ENCODE results near the gene FKBP10.
"Not testable (repeated sequence)": the region's sequence is repeated elsewhere in the genome, so short reads cannot be mapped to it uniquely, and the experiment has no call there.

The FKBP10 gene

DNA sequence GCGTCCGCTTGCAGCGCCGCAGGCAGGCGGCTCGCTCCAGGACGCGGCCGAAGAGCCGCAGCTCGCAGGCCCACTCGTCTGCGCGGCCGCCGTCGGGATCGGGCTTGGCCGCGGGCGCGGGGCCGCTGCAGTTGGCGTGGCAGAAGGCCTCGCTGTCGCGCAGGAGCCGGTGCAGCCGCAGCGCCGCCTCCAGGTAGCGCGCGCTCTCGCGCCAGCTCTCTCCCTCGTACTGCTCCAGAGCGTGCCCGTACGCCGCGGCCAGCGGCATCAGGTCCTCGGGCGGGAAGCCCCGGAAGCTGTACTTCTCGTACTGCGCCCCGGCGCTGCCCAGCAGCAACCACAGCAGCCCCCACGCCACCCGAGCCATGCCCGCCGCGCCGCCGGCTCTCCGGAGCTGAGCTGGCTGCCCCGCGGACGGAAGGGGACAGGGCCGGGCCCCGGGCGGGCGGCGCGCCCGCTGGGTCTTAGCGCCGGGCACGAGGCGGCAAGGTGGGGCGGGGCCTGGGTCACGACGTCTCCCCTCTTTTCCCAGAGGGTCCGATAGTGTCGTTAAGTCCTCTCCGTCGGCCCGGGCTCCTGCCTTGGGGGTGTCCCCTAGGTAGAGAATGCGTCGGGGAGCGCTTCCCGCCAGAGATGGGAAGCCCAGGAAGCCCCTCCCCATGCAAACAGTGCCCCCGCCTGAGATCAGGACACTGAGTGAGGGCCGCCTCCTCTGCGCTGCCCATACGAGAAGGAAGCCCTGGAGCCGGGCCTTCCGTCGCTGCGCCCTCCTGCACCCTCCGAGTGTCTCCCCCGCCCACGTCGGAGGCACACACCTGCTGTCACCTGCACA, 1.0 kb upstream of the FKBP10 start, which contains the start of gene P3H4:
P3H4 (minus strand) TSS at position 401 of the 832 bp plus-strand sequence; CDS start at position 367, 34 bp downstream.
- DNase-seq: no peak

DNA sequence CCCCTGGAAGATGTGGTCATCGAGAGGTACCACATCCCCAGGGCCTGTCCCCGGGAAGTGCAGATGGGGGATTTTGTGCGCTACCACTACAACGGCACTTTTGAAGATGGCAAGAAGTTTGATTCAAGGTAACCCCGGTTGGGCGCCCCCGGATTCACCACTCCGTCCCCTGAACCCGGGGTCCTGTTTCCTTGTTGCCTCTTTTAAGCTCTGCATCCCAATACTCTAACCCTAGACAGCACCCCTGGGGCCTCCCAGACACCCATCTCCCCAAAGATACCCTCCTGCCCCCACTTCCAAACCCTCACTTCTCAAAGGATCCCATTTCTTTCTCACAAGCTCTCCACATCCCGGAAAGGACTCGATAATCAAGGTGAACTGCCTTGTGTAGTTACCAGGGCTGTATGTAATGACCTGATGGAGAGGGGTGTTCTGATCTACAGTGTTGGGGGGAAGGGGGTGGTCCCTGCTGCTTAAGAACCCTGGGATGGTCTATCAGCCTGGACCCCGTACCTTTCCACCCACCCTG, 412 bp downstream of the FKBP10 start:
- DNase-seq: no peak

DNA sequence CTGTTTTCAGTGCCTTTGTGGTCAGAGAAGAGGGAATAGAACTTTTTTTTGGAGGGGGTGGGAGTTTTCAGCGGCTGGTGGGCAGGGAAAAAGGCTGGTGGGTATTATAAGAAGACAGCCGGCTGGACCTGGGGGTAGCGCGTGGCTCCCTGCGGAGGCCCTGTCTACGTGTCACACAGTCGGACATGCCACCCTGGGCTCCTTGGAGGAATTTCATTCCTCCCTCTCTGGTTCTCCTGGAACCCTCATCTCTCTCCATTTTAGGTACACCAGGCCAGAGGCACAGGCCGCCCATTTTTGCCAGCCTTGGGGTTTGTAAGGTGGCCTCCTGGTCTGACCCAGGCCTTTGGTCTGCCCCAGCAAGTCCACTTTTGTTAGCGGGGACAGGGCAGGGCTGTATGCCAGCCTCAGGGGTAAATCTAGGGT, 908 bp downstream of the FKBP10 start:
- no peak for DNase-seq

DNA sequence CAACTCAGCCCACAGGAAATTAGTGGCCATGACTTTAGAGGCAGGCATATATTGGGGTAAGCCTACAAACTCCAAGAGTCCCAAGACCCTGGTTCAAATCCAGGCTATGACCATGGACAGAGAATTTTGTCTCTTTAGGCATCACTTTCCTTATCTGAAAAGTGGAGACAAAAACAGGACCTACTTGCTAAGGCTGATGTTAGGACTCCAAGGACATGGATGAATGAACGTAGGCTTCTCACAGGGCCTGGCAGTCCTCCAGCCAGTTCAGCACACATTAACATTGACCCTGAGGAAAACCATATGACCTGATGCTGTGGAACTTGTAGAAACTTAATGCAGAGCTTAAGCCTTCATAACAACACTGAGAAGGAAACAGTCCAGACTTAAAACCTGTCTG, 1.4 kb downstream of the FKBP10 start:
- DNase-seq: no peak

DNA sequence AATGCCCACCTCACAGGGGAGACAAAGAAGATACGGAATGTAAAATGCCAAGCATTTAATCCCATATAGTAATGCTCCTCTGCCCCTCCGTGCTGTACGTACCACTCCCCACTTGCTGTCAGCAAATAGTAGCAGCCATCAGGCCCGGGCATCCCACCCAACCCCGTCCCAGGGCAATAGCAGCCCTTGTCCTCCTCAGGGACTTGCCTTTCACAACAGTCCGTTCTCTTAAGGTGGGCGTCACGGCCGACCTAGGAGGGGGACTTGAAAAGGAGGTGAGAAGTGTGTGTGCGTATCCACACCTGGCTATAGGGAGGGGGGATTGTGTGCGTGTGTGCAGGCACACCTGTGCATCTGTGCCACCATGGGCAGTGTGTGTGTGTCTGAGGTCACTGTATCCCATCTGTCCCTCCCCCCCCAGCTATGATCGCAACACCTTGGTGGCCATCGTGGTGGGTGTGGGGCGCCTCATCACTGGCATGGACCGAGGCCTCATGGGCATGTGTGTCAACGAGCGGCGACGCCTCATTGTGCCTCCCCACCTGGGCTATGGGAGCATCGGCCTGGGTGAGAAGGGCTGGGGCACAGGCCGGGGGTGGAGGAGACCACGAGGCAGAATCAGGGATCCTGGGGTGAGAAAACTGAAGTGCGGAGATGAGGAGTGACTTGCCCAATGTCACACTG, 4.0 kb downstream of the FKBP10 start:
- no peak for DNase-seq

DNA sequence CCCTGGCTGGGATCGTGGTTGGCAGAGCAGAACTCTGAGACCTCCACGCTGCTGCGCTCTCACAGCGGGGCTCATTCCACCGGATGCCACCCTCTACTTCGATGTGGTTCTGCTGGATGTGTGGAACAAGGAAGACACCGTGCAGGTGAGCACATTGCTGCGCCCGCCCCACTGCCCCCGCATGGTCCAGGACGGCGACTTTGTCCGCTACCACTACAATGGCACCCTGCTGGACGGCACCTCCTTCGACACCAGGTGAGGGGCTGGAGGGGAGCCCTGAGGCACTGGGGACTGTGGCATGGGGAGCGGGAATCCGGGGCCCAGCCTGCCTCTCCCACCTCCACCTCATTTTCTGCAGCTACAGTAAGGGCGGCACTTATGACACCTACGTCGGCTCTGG, 5.2 kb downstream of the FKBP10 start:
- no peak for DNase-seq

DNA sequence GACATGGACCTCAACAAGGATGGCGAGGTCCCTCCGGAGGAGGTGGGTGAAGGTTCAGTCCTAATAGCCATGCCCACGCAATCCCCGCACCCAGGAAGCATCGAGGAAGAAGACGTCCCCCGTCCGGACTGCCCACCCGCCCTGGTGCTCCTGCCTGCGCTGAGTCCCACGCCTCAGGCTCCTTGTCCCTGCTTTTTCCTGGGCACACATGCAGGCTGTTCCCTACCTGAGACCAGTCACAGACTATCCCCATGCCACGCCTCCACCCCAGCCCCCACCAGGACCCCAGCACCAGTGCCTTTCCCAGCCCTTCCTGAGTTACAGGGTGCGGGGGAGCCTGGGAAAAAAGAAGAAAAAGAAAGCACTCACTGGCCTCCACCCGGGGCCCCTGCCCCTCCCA, 9.0 kb downstream of the FKBP10 start:
- DNase-seq: no peak

DNA sequence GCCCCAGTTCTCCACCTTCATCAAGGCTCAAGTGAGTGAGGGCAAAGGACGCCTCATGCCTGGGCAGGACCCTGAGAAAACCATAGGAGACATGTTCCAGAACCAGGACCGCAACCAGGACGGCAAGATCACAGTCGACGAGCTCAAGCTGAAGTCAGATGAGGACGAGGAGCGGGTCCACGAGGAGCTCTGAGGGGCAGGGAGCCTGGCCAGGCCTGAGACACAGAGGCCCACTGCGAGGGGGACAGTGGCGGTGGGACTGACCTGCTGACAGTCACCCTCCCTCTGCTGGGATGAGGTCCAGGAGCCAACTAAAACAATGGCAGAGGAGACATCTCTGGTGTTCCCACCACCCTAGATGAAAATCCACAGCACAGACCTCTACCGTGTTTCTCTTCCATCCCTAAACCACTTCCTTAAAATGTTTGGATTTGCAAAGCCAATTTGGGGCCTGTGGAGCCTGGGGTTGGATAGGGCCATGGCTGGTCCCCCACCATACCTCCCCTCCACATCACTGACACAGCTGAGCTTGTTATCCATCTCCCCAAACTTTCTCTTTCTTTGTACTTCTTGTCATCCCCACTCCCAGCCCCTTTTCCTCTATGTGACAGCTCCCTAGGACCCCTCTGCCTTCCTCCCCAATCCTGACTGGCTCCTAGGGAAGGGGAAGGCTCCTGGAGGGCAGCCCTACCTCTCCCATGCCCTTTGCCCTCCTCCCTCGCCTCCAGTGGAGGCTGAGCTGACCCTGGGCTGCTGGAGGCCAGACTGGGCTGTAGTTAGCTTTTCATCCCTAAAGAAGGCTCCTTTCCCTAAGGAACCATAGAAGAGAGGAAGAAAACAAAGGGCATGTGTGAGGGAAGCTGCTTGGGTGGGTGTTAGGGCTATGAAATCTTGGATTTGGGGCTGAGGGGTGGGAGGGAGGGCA, 9.7 kb downstream of the FKBP10 start:
- DNase-seq: no peak

DNA sequence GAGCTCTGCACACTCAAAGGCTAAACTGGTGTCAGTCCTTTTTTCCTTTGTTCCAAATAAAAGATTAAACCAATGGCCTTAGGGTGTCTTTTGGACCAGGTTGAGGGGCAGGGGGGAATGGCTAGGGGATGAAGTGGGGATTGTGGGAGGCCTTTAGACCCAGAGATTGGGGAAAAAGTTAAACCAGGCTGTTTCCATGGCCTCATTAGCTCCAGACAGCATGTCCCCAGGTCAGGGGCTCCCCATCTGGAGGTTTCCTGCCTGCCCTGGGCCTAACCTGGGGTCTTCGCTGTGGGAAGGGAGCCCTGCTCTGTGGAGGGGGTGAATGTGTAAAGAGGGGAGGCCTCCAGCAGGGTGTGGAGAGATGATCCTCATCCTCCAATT, 10.3 kb downstream of the FKBP10 start:
- no peak for DNase-seq

DNA sequence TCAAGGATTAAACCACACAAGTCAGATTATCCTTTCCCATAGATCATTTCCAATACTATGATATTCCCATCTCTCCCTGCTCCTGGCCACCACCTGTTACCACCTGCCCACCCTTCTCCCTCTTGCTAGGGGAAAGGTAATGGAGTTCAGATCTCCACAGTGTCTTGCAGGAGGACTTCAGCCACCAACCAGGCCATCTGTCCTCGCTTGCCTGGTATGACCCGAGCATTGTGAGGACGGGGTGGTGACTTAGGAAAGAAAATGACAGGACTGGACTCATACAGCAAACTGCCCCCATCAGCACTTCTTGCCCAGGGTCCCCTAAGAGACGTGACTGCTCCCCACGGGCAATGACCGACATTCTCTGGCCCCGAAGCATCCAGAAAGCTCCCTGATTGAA, 10.8 kb downstream of the FKBP10 start:
- DNase-seq: no peak

DNA sequence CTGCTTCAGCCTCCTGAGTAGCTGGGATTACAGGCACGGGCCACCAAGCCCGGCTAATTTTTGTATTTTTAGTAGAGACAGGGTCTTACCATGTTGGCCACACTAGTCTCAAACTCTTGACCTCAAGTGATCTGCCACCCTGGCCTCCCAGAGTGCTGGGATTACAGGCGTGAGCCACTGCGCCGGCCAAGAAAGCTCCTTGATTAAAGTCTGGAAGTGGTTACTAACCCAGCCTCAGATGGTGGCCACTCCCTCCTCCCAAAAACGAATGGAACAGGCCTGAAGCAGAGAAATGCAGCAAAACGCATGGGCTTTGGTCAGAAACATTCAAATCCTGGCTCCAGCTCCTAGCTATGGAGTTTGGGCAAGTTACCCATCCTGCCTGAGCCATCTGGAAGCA, 11.3 kb downstream of the FKBP10 start:
- no peak for DNase-seq

DNA sequence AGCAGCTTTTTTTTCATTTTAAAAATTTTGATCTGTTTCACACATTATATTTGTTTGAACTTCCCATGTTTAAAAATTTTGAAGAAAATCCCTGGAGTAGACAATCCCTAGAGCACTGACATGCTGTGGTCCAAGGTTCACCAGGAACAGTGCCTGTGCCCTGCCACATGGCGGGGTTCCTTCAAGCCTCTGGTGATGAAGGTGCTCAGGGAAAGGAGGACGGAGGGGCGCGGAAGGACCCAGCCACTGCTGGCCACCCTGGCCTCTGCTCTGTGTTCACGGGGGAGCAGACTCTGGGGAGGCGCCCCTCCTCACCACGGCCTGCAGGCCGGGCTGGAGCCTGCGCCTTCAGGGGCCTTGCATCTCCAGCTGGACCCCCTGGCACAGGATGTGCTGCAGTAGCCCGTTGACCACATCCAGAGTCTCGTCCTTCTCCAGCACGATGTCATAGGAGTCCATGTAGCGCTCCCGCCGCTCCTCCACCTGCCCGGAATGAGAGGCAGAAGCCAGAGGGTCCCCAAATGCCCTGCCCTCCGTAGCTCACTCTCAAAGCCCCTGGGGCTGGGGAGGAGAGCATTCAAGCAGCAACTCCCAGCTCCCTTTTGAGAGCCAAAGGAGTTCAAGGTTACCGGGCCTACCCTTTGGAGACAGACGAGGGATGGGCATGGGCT, 12.5 kb downstream of the FKBP10 start:
- DNase-seq: no peak

DNA sequence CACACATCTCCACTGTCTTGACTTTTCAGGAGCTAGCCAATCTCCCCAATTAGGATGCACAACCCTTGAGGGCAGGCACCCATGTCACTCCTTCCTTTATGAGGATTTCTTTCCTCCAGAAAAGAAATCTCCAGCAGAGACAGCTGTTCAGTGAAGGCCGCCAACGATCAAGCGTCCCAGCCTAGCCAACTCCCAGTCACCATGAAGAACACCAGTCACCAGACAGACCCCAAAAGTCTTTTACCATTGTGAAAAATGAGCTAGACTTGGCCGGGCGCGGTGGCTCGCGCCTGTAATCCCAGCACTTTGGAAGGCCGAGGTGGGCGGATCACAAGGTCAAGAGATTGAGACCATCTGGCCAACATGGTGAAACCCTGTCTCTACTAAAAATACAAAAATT, 17.2 kb downstream of the FKBP10 start:
- not testable (repeated sequence) for DNase-seq

DNA sequence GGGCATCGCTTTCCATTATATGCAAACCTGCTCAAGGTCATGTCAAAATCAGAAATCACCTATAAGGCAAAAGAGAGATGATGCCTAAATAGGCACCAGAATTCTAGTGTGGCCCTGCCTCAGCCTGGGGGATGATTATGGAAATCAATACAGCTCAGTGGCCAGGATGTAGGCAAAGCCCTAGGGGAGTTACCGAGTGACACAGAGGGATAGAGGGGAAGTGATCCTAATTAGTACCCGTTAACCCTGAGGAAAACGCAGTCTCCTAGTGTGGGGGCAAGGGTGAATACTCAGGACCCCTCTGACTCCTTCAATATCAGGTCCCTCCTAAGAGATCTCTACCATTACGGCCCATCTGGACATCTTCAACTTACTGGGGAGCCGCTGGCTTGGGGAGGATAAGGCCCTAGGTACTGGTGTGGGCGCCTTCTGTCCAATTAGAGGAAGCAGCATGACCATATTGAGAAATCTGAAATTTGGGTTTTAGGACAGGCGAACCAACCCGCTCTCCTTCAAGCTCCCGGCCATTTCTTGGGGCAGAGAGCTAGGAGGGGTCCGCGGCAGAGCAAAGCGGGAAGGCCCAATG, 22.5 kb downstream of the FKBP10 start:
- DNase-seq: no peak

DNA sequence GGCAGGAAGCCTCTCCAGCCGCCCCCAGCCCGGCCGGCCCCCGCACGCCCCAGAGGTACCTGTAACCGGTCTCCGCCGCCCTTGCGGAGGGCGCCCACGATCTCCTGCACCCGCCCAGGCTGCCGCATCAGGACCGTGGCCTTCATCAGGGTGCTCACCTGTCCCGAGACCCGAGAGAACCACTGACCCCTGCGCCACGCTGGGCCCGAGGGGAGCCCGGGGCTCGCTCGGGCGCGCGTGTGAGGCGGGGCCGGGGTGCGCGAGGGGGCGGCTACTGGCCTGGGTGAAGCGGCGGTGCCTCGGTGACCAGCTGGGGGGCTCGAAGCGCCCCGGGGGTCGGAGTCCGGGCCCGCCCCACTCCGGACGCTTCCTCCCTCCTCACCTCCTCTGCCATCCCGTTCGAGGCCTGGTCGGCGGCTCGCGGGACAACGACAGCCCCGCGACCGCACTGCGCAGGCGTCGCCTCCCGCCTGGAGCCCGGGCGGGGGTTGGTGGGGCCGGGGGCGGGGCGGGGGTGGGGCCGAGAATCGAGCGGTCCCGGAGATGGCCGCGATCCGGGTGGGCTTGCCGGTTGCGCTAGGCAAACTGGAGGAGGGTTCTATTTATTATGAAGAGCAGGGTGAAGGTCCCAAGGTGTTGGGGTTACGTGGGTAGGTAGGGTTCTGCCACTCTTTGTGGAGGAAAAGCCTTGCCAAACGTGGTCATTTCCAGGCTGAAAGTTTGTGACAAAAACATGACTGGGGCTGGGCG, 23.2 kb downstream of the FKBP10 start, which contains the start of gene NT5C3B:
NT5C3B (minus strand) TSS at position 433 of the 750 bp plus-strand sequence; CDS start at position 394, 39 bp downstream.
- DNase-seq: no peak

DNA sequence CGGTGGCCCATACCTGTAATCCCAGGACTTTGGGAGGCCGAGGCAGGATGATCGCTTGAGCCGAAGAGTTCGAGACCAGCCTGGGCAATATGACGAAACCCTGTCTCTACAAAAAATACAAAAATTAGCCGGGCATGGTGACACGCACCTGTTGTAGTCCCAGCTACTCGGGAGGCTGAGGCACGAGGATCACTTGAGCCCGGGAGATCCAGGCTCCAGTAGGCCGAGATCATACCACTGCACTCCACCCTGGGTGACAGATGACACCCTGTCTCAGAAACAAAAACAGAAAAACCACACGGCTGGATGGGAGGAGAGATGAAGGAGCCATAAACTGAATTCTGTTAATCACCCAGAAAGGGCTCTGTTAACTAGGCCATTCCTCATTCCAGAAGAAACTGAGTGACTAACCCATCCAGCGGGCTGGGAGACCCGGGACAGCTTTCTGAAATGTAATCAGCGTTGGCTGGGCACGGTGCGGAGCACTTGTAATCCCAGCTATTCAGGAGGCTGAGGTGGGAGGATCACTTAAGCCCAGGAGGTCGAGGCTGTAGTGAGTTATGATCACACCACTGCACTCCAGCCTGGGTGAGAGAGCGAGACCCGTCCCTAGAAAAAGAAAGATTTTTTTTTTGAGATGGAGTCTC, 23.9 kb downstream of the FKBP10 start:
- no peak for DNase-seq

DNA sequence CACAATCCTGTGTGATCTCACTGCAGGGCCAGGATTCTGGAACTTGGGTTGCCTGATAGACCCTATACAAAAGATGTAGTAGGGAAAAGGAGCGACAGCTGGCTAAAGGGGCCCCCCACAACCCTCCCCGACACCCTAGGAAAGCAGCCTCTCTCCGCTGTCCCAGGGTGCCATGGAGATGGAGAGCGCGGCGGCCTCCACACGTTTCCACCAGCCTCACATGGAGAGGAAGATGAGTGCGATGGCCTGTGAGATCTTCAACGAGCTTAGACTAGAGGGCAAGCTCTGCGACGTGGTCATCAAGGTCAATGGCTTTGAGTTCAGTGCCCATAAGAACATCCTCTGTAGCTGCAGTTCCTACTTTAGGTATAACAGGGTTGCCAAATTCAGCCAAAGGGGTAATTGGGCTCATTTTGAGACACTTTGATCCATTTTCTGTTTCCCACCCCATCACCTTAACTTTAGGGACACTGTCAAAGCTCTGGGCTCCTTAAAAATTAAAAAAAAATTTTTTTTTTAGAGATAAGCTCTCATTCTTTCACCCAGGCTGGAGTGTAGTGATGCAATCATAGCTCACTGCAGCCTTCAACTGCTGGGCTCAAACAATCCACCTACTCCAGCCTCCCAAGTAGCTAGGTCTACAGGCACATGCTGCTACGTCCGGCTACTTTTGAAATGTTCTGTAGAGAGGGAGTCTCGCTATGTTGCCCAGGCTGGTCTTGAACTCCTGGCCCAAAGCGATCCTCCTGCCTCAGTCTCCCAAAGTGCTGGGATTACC, 25.1 kb downstream of the FKBP10 start, which contains the start of gene KLHL10:
KLHL10 (plus strand) TSS at position 65 of the 778 bp plus-strand sequence; CDS start at position 173, 108 bp downstream.
- no peak for DNase-seq

DNA sequence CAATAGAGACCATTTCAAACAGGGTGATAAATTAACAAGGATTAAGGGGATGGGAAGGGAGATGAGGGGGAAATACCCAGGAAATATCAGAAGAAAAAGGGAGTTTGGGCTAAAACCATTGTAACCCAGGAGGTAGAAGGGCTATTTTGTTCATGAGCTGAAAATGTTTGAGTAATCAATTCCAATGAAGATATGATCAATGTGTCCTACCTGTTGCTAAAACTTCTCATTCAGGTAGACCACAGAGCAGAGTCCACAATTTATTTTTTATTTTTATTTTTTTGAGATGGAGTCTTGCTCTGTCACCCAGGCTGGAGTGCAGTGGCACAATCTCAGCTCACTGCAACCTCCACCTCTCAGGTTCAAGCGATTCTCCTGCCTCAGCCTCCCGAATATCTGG, 26.6 kb downstream of the FKBP10 start:
- not testable (repeated sequence) for DNase-seq

DNA sequence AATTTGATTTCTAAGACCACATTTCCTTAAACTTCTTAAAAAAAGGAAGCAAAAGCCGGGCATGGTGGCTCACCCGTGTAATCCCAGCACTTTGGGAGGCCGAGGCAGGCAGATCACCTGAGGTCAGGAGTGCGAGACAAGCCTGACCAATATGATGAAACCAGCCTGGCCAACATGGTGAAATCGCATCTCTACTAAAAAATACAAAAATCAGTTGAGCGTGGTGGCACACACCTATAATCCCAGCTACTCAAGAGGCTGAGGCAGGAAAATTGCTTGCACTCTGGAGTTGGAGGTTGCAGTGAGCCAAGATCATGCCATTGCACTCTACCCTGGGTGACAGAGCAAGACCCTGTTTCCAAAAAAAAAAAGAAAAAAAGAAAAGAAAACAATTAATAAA, 28.0 kb downstream of the FKBP10 start:
- not testable (repeated sequence) for DNase-seq

DNA sequence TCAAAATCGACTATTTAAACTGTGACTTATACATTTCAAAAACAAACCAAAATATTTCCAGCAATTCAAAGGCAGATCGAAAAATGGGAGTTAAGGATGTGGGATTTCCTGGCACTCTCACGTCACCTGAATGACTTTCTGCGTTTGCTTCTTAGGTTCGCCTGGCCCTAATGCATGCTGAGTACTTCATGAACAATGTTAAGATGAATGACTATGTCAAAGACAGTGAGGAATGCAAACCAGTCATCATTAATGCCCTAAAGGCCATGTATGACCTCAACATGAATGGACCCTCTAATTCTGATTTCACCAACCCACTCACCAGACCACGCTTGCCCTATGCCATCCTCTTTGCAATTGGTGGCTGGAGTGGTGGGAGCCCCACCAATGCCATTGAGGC, 32.2 kb downstream of the FKBP10 start:
- no peak for DNase-seq
